Neural progenitor cell (in vitro differentiated cells): ENCODE results near the gene MTSS2.

Experiments
- CTCF ChIP-seq: fragments of 200-600 bp; sonication (generic); IDR thresholded peaks from 2 replicates; pipeline ENCODE4 v1.5.1; 2017; ENCODE audit warnings: antibody characterized with exemption, mild to moderate bottlenecking
- EZH2 ChIP-seq: fragments of 200-600 bp; sonication (generic); IDR thresholded peaks from 2 replicates; pipeline ENCODE4 v1.6.1; 2017; ENCODE audit warnings: antibody characterized with exemption, mild to moderate bottlenecking, moderate library complexity
- EZH2phosphoT487 ChIP-seq: fragments of 200-600 bp; sonication (generic); IDR thresholded peaks from 2 replicates; pipeline ENCODE4 v1.6.1; 2017; ENCODE audit warnings: antibody characterized with exemption

- TF ChIP-seq CTCF (no peak), EZH2 (no peak), EZH2phosphoT487 (no peak)
Measured at GRCh38 chr16:70735141-70735979, 49.5 kb upstream of the MTSS2 start.
